ENCODE measurements around the gene STAC.
"Not testable (repeated sequence)": the region's sequence is repeated elsewhere in the genome, so short reads cannot be mapped to it uniquely, and the experiment has no call there.

Gene STAC

DNA sequence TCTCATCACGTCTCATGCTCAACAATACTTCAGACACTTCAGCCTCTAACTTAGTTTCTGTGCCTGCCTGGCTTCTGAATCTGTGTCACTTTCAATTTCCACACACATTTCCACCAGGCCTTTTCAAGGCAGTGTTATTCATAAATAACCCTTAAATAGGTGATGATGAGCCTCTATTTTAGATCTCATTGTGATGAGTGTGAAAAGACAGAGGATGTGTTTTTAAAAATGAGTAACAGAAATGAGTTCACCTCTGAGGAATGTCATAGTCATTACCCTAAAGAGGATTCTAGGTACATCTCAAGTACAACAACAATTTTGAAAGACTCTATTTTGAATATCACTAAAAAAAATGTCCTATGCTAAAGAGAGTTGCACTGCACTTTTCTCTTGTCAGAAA lies 64.6 kb downstream of the STAC start:
- TF ChIP-seq CTCF (IDR thresholded peaks at IDR 0.05; ENCODE audit: low read depth, low read length, missing control alignments): no peak
- in situ Hi-C loops (cut with HindIII; ENCODE audit: low sequenced_read_pairs): no loop called here
- no peak for DNase-seq (ENCODE audit: low read depth)
- no peak overlapping the region for H3K4me3 ChIP-seq (ENCODE audit: low read depth, low read length)

DNA sequence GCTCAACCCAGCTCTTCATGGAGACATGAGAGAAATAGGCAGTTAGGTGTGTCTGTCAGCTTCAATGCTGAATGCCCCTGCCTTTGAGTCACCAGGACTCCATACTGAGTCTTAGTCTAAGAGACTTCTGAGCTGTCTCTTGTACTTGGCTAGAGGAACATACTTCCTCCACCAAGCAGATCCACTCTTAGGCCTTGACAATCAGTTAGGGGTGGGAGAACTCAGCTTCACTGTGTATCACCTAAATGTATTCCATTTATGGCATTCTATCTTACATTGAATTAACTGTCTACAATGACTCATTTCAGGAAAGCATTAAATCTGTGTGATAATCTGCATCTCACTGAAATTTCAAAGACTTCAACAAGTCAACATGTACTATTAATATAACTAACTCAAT lies 66.0 kb downstream of the STAC start:
- DNase-seq (ENCODE audit: low read depth): no peak
- TF ChIP-seq CTCF (IDR thresholded peaks at IDR 0.05; ENCODE audit: low read depth, low read length, missing control alignments): no peak
- H3K4me3 ChIP-seq (ENCODE audit: low read depth, low read length): no peak overlapping the region
- in situ Hi-C loops (cut with HindIII; ENCODE audit: low sequenced_read_pairs): no loop called here

GRCh38 chr3:36447061-36447460 lies 66.8 kb downstream of the STAC start:
- in situ Hi-C loops (cut with HindIII; ENCODE audit: low sequenced_read_pairs): no loop called here
- no peak overlapping the region for H3K4me3 ChIP-seq (ENCODE audit: low read depth, low read length)
- no peak for DNase-seq (ENCODE audit: low read depth)
- TF ChIP-seq CTCF (IDR thresholded peaks at IDR 0.05; ENCODE audit: low read depth, low read length, missing control alignments): no peak

DNA sequence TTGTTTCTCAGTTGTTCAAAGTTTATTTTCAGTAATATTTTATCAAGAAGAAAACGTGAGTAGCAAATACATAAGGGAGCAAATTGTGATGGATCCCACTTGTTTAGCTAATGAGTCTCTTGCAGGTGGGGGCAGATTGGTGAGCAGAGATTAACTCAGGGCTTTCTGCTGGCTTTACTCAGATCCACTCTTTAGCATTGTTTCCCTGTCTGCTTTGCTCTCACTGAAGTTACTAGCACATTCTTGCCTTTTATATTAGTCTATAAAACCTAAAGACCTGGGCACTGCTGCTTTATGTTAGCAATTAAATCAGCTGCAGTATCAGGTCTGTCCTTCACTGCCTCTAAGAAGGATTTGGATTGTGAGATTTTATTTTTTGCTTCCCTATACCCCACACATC lies 71.5 kb downstream of the STAC start:
- in situ Hi-C loops (cut with HindIII; ENCODE audit: low sequenced_read_pairs): no loop called here
- DNase-seq (ENCODE audit: low read depth): no peak
- no peak for TF ChIP-seq CTCF (IDR thresholded peaks at IDR 0.05; ENCODE audit: low read depth, low read length, missing control alignments)
- no peak overlapping the region for H3K4me3 ChIP-seq (ENCODE audit: low read depth, low read length)

DNA sequence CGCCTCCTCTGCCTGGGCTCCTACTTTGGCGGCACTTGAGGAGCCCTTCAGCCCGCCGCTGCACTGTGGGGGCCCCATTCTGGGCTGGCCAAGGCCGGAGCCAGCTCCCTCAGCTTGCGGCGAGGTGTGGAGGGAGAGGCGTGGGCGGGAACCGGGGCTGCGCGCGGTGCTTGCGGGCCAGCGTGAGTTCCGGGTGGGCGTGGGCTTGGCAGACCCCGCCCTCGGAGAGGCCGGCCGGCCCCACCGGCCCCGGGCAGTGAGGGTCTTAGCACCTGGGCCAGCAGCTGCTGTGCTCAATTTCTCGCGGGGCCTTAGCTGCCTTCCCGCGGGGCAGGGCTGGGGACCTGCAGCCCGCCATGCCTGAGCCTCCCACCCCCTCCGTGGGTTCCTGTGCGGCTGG lies 72.9 kb downstream of the STAC start:
- DNase-seq (ENCODE audit: low read depth); H3K4me3 ChIP-seq (ENCODE audit: low read depth, low read length); in situ Hi-C loops (cut with HindIII; ENCODE audit: low sequenced_read_pairs): not testable (repeated sequence)

- in situ Hi-C loops (cut with HindIII; ENCODE audit: low sequenced_read_pairs): not testable (repeated sequence)
Measured at GRCh38 chr3:36453896-36454295, 73.6 kb downstream of the STAC start.

GRCh38 chr3:36455406-36455805 lies 75.1 kb downstream of the STAC start:
- H3K4me3 ChIP-seq (ENCODE audit: low read depth, low read length): no peak overlapping the region

More at GRCh38 chr3:36453896-36454295, 73.6 kb downstream of the STAC start:
- H3K4me3 ChIP-seq (ENCODE audit: low read depth, low read length); DNase-seq (ENCODE audit: low read depth): not testable (repeated sequence)

More at GRCh38 chr3:36455406-36455805, 75.1 kb downstream of the STAC start:
- no peak for DNase-seq (ENCODE audit: low read depth)
- no peak for TF ChIP-seq CTCF (IDR thresholded peaks at IDR 0.05; ENCODE audit: low read depth, low read length, missing control alignments)
- in situ Hi-C loops (cut with HindIII; ENCODE audit: low sequenced_read_pairs): no loop called here
